ENCODE data around the gene CORO1C. TPM values are rescaled to one million over a fixed set of nuclear protein-coding genes. Genes with fewer than 3 reads are reported as not detected.

The CORO1C gene
- total RNA-seq, 1 donor from 2014 or later: 65.3 TPM

GRCh38 chr12:108768591-108769500 is 37.5 kb upstream of the CORO1C start:
- no peak for TF ChIP-seq CTCF (IDR thresholded peaks at IDR 0.05; ENCODE audit: unreplicated experiment)
- peaks cover 6% of the 10 kb centered on the region for H3K27me3 Mint-ChIP-seq (ENCODE audit: low read depth)
- H3K36me3 Mint-ChIP-seq: no peaks in the 10 kb centered on the region
- no peaks in the 10 kb centered on the region for H3K4me1 Mint-ChIP-seq
- no peak overlapping the region for H3K4me3 Mint-ChIP-seq
- peak in 1 of 2 experiments; percentile 44 for DNase-seq (ENCODE audit: low spot score in 2 of 2, unreplicated experiment in 2 of 2)
- H3K9me3 Mint-ChIP-seq: no peaks in the 10 kb centered on the region
- H3K27ac Mint-ChIP-seq: no peak overlapping the region

GRCh38 chr12:108766294-108766693 is 35.0 kb upstream of the CORO1C start:
- Mint-ChIP-seq H3K27ac (no peak overlapping the region), H3K9me3 (no peaks in the 10 kb centered on the region), H3K4me1 (no peaks in the 10 kb centered on the region), H3K4me3 (no peak overlapping the region), H3K27me3 (ENCODE audit: low read depth) (peaks cover 6% of the 10 kb centered on the region), H3K36me3 (no peaks in the 10 kb centered on the region)
- no peak for TF ChIP-seq CTCF (IDR thresholded peaks at IDR 0.05; ENCODE audit: unreplicated experiment)
- DNase-seq (ENCODE audit: low spot score in 2 of 2, unreplicated experiment in 2 of 2): no peak

DNA sequence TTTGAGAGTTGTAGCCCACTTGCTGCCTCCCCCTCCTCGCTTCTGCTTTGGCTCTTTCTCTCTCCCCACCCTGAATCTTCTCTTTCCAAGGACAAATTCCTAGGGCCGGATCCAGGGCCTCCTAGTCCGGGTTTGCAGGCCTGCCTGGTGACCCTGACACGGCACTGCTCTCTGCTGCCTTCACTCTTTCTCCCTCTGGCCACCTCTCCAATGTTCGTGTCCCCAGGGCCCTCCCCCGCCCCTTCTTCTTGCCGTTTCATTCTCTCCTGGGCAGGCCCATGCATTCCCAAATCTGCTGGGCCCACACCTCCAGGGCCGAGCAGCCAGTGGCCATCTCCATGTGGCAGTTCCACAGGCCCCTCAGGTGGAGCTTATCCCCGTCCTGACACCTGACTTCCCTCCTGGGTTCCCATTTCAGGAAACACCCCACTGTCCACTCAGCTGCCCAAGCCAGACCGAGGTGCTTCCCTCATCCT is 34.0 kb upstream of the CORO1C start:
- H3K4me1 Mint-ChIP-seq: no peaks in the 10 kb centered on the region
- DNase-seq (ENCODE audit: low spot score in 2 of 2, unreplicated experiment in 2 of 2): no peak
- no peaks in the 10 kb centered on the region for H3K9me3 Mint-ChIP-seq
- no peaks in the 10 kb centered on the region for H3K36me3 Mint-ChIP-seq
- no peak overlapping the region for H3K4me3 Mint-ChIP-seq
- peaks cover 6% of the 10 kb centered on the region for H3K27me3 Mint-ChIP-seq (ENCODE audit: low read depth)
- TF ChIP-seq CTCF (IDR thresholded peaks at IDR 0.05; ENCODE audit: unreplicated experiment): no peak
- H3K27ac Mint-ChIP-seq: no peak overlapping the region

DNA sequence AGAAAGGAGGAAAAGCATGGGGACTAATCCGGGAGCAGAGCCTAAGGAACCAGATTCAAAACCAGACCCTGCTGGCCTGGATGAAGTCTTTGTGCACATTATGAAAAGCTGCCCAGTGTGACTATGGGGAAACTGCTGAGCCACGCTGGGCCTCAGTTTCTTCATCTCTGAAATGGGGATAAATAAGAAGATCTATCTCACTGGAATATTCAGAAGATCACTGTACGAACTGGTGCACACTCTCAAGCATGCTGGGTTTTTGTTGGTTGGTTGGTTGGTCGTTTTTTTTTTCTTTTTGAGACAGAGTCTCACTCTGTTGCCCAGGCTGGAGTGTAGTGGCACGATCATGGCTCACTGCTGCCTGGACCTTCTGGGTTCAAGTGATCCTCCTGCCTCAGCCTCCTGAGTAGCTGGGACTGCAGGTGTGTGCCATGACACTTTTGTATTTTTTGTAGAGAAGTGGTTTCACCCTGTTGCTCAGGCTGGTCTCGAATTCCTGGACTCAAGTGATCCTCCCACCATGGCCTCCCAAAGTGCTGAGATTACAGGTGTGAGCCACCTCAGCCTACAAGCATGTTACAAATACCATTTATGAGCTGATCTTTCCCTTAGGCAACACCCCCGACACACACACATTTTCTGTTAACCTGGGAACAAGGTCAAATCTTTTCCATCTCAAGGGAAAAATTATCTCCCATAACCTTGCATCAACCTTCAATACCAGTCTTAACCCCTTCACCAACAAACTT is 33.4 kb upstream of the CORO1C start:
- Mint-ChIP-seq H3K27ac (no peak overlapping the region), H3K36me3 (no peaks in the 10 kb centered on the region), H3K4me1 (no peaks in the 10 kb centered on the region), H3K27me3 (ENCODE audit: low read depth) (peaks cover 6% of the 10 kb centered on the region), H3K9me3 (no peaks in the 10 kb centered on the region), H3K4me3 (no peak overlapping the region)
- DNase-seq (ENCODE audit: low spot score in 2 of 2, unreplicated experiment in 2 of 2): no peak
- TF ChIP-seq CTCF (IDR thresholded peaks at IDR 0.05; ENCODE audit: unreplicated experiment): no peak

DNA sequence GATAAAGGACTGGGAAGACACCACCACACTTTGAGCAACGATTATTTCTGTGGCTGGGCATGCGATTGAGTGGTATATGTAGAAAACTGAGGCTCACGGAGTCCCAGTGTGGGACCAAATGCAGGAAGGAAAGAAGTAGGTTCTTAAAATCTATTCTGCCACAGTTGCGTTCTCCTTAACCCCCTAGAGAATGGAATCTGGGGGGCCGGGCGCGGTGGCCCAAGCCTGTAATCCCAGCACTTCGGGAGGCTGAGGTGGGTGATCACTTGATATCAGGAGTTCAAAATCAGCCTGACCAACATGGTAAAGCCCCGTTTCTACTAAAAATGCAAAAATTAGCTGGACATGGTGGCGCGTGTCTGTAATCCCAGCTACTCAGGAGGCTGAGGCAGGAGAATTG is 29.9 kb upstream of the CORO1C start:
- H3K4me1 Mint-ChIP-seq: peaks cover 2% of the 10 kb centered on the region
- H3K36me3 Mint-ChIP-seq: no peaks in the 10 kb centered on the region
- no peaks in the 10 kb centered on the region for H3K9me3 Mint-ChIP-seq
- no peak for DNase-seq (ENCODE audit: low spot score in 2 of 2, unreplicated experiment in 2 of 2)
- no peak overlapping the region for H3K27ac Mint-ChIP-seq
- no peaks in the 10 kb centered on the region for H3K27me3 Mint-ChIP-seq (ENCODE audit: low read depth)
- TF ChIP-seq CTCF (IDR thresholded peaks at IDR 0.05; ENCODE audit: unreplicated experiment): no peak
- H3K4me3 Mint-ChIP-seq: no peak overlapping the region

Data from mesothelial cell of epicardium (in vitro differentiated cells).